NK-92 treated with Interleukin-12 subunit alpha and Interleukin-12 subunit beta, amount 100 ng/mL, for 24 hours (cell line): ENCODE results near the gene RPN1.
"Not testable (repeated sequence)": the region's sequence is repeated elsewhere in the genome, so short reads cannot be mapped to it uniquely, and the experiment has no call there.

ENCODE experiments used
- DNase-seq: peaks from one replicate; lab custom pipeline; 2025; lab: John Stamatoyannopoulos, UW

The RPN1 gene

DNA sequence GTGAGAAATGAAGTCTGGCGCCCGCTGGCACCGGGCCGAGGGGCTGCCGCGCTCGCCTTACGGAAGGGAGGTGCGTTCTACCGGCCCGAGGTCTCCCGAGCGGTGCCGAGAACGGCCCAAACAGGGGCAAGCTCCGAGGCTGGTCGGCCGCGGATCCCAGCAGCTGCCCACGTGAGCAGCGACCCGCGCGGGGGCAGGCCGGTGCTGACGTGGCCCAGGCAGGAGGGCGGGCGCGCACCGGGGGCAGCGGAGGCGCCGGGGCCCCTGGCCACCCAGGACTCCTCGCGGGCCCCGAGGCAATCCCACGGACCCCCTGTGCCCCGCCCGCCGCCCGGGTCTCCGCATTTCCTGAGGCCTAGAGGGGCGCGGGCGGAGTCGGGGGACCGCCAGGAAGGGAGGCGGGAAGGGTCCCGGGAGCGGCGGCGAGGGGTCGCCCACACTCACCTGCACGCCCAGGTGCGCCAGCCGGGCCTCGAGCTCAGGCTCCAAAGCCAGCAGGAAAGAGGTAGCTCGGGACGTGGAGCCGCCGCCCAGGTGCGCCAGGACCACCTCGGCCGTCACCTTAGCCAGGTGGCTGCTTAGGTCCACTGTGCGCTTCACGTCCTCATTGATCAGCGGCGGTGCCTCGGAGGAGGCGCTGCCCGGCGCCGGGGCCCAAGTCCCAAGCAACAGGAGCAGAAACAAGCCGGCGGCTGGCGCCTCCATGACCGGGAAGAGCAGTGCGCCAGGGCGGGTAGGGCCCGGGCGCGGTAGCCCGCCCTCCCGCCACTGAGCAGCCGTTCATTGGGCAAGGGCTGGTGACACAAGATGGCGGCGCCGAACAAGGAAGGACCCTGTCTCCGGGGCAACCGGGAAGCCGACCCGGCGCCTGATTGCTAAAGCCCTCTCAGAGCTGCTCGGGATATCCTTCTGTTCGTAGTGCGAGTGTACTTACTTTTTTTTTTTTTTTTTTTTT lies at the start of gene RPN1:
TSS of gene RPN1 (minus strand) at position 723 of the 955 bp plus-strand sequence. CDS start at position 705, 18 bp downstream.
- peak; percentile 90 for DNase-seq

- no peak for DNase-seq
Observed at GRCh38 chr3:128698211-128699047, 47.8 kb upstream of the RPN1 start.

GRCh38 chr3:128697341-128697740 lies 46.7 kb upstream of the RPN1 start:
- DNase-seq, result no peak

DNA sequence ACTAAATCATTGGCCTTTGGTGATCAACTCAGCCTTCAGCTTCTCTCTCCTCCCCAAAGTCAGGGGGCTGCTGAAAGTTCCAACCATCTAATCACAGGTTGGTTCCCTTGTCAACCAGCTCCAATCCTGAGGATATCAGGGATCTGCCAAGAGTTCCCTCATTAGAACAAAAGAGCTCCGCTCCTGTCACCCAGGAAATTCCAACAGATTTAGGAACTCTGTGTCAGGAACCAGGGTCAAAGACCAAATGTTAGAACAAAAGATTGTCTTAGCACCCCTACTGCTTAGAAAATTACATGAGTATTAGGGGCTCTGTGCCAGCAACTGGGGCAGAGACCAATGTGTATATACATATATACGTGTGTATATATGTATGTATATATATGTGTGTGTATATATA lies 43.1 kb upstream of the RPN1 start:
- DNase-seq, result no peak

- DNase-seq, result no peak
Observed at GRCh38 chr3:128689060-128689459, 38.4 kb upstream of the RPN1 start.

- DNase-seq, result no peak
Observed at GRCh38 chr3:128686465-128686864, 35.8 kb upstream of the RPN1 start.

GRCh38 chr3:128684986-128685726 lies 34.5 kb upstream of the RPN1 start:
- no peak for DNase-seq

- DNase-seq, result no peak
Observed at GRCh38 chr3:128683957-128684356, 33.3 kb upstream of the RPN1 start.

DNA sequence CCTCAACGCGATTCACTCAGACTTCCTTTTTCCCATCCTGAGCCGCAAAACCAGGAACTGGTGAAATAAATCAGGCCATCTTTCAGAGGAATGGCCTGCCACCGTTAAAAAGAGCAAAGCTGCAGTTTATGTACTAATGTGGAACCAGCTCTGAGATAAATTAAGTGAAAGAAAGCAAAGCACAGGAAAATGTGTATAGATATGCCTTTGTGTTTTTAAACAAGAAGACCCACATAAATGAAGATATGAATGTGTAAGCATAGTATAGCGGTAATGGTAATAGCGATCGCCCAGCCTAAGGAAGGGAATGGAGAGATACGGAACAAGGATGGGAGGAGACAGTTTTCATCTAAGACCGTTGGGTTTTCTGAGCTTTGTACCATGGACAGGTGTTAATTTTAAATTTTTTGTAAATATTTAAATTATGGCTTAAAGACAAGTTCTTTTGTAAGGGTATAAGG lies 30.8 kb upstream of the RPN1 start:
- no peak for DNase-seq

- peak; percentile 99 for DNase-seq
Observed at GRCh38 chr3:128680603-128681368, 30.2 kb upstream of the RPN1 start.

GRCh38 chr3:128679338-128679737 lies 28.7 kb upstream of the RPN1 start:
- DNase-seq, result no peak

- not testable (repeated sequence) for DNase-seq
Observed at GRCh38 chr3:128675802-128676201, 25.2 kb upstream of the RPN1 start.

- no peak for DNase-seq
Observed at GRCh38 chr3:128674161-128674784, 23.7 kb upstream of the RPN1 start.

GRCh38 chr3:128667641-128668040 lies 17.0 kb upstream of the RPN1 start:
- no peak for DNase-seq

- no peak for DNase-seq
Observed at GRCh38 chr3:128665362-128666021, 14.9 kb upstream of the RPN1 start.

DNA sequence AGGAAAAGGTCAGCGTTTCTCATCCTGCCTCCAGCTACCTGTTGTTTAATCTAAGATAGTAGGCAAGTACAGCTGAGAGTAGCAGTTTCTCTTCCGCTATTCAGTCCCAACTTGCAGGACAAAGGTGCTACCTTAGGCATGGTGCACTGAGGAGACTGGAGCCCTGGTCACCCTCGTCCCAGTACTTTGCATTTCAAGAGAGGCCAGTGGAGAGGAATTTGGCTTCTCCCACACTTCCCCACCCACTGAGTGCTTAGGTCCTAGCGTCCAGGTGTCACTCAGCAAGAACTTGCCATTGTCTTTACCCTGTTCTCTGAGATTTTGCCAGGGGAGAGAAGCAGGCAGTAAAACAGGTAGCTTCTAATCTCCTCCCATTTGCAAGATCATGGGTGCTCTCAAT lies 12.5 kb upstream of the RPN1 start:
- DNase-seq, result no peak

GRCh38 chr3:128655531-128655930 lies 4.9 kb upstream of the RPN1 start:
- DNase-seq, result no peak

DNA sequence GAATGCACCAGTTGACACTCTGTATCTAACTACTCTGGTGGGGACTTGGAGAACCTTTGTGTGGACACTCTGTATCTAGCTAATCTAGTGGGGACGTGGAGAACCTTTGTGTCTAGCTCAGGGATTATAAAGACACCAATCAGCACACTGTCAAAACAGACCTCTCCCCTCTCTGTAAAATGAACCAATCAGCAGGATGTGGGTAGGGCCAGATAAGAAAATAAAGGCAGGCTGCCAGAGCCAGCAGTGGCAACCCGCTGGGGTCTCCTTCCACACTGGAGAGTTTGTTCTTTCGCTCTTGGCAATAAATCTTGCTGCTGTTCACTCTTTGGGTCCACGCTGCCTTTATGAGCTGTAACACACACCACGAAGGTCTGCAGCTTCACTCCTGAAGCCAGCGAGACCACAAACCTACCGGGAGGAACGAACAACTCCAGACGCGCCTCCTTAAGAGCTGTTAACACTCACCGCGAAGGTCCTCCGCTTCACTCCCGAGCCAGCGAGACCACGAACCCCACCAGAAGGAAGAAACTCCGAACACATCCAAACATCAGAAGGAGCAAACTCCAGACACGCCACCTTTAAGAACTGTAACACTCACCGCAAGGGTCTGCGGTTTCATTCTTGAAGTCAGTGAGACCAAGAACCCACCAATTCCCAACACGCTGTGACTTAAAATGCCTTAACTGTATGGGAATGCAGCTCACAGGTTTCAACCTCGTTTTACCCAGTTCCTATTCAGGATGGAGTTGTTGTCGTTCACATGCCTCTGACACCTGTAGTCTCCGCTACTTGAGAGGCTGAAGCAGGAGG lies 3.6 kb upstream of the RPN1 start:
- not testable (repeated sequence) for DNase-seq

- DNase-seq, result not testable (repeated sequence)
Observed at GRCh38 chr3:128653383-128653992, 2.9 kb upstream of the RPN1 start.
